Measurements from ENCODE around the gene ZNF235.
A peak's percentile ranks its signal among the peaks of the same experiment; 100 is the strongest.

ZNF235 gene

GRCh38 chr19:44304659-44305193 lies at the start of gene ZNF235:
ZNF235 (minus strand) TSS chr19:44305025; CDS start chr19:44303404, 1,621 bp downstream.
- TF ChIP-seq FOXM1 (IDR thresholded peaks at IDR 0.05; ENCODE audit: borderline replicate concordance, low read depth) (no peak), ZBTB7A (IDR thresholded peaks at IDR 0.05; ENCODE audit: low read depth) (0 out of 2 replicates have a peak, but pooled peaks have one; percentile 47), NFIC (IDR thresholded peaks at IDR 0.05) (no peak), RAD21 (IDR thresholded peaks at IDR 0.05; ENCODE audit: low read depth) (peak; percentile 5; the same call in 1 of the 2 replicates), EP300 (IDR thresholded peaks at IDR 0.05; ENCODE audit: borderline replicate concordance) (no peak), REST (IDR thresholded peaks at IDR 0.05; ENCODE audit: low read depth) (no peak), CEBPB (IDR thresholded peaks at IDR 0.05) (no peak), EGR1 (IDR thresholded peaks at IDR 0.05) (peak; percentile 64; the same call in 1 of the 2 replicates), YY1 (IDR thresholded peaks at IDR 0.05; ENCODE audit: low read depth) (peak; percentile 22; the same call in 1 of the 2 replicates), TEAD4 (IDR thresholded peaks at IDR 0.05) (no peak), TCF12 (IDR thresholded peaks at IDR 0.05; ENCODE audit: low read depth) (peak; percentile 59; the same call in 1 of the 2 replicates), USF1 (IDR thresholded peaks at IDR 0.05) (no peak), TAF1 (IDR thresholded peaks at IDR 0.05; ENCODE audit: low read depth) (peak; percentile 43; the same call in 1 of the 2 replicates), CREB1 (IDR thresholded peaks at IDR 0.05; ENCODE audit: low read depth) (0 out of 2 replicates have a peak, but pooled peaks have one; percentile 10)
- TF ChIP-seq, protein P1, sequence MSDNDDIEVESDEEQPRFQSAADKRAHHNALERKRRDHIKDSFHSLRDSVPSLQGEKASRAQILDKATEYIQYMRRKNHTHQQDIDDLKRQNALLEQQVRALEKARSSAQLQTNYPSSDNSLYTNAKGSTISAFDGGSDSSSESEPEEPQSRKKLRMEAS (IDR thresholded peaks at IDR 0.05): no peak; the same call in none of the 2 replicates

DNA sequence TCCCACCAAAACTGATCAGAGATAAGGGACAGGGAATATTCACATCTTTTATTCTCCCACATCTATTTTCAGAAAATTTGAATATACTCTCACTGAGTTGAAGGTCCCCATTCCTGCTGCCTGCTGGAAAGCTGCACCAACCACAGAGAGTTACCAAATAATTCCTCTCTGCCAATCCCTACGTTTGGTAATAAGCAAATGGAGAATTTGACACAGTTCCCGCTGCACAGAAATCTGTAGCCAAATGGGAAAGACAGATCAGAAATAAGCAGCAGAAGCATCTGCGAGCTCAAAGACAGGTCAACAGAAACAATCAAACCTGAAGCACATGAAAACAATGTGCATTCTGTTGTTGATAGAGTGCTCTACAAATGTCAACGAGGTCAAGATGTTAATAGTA lies 41.7 kb upstream of the ZNF235 start:
- TF ChIP-seq EGR1 (IDR thresholded peaks at IDR 0.05) (no peak), REST (IDR thresholded peaks at IDR 0.05; ENCODE audit: low read depth) (no peak), ZBTB7A (IDR thresholded peaks at IDR 0.05; ENCODE audit: low read depth) (no peak), TCF12 (IDR thresholded peaks at IDR 0.05; ENCODE audit: low read depth) (no peak), TEAD4 (IDR thresholded peaks at IDR 0.05) (no peak), RAD21 (IDR thresholded peaks at IDR 0.05; ENCODE audit: low read depth) (no peak), CREB1 (IDR thresholded peaks at IDR 0.05; ENCODE audit: low read depth) (no peak), FOXM1 (IDR thresholded peaks at IDR 0.05; ENCODE audit: borderline replicate concordance, low read depth) (no peak), YY1 (IDR thresholded peaks at IDR 0.05; ENCODE audit: low read depth) (no peak), TAF1 (IDR thresholded peaks at IDR 0.05; ENCODE audit: low read depth) (no peak), EP300 (IDR thresholded peaks at IDR 0.05; ENCODE audit: borderline replicate concordance) (no peak), NFIC (IDR thresholded peaks at IDR 0.05) (no peak), USF1 (IDR thresholded peaks at IDR 0.05) (no peak), CEBPB (IDR thresholded peaks at IDR 0.05) (no peak)
- TF ChIP-seq, protein P1 (IDR thresholded peaks at IDR 0.05): no peak

- TF ChIP-seq FOXM1 (IDR thresholded peaks at IDR 0.05; ENCODE audit: borderline replicate concordance, low read depth): no peak
- TF ChIP-seq TCF12 (IDR thresholded peaks at IDR 0.05; ENCODE audit: low read depth): no peak
- TF ChIP-seq CREB1 (IDR thresholded peaks at IDR 0.05; ENCODE audit: low read depth): no peak
- TF ChIP-seq ZBTB7A (IDR thresholded peaks at IDR 0.05; ENCODE audit: low read depth): no peak
- TF ChIP-seq EGR1 (IDR thresholded peaks at IDR 0.05): no peak
- TF ChIP-seq, protein P1 (IDR thresholded peaks at IDR 0.05): no peak
- no peak for TF ChIP-seq TAF1 (IDR thresholded peaks at IDR 0.05; ENCODE audit: low read depth)
Measured at GRCh38 chr19:44345959-44346358, 41.1 kb upstream of the ZNF235 start.

- no peak for TF ChIP-seq RAD21 (IDR thresholded peaks at IDR 0.05; ENCODE audit: low read depth)
- no peak for TF ChIP-seq YY1 (IDR thresholded peaks at IDR 0.05; ENCODE audit: low read depth)
- no peak for TF ChIP-seq FOXM1 (IDR thresholded peaks at IDR 0.05; ENCODE audit: borderline replicate concordance, low read depth)
- no peak for TF ChIP-seq CREB1 (IDR thresholded peaks at IDR 0.05; ENCODE audit: low read depth)
- no peak for TF ChIP-seq TAF1 (IDR thresholded peaks at IDR 0.05; ENCODE audit: low read depth)
- no peak for TF ChIP-seq CEBPB (IDR thresholded peaks at IDR 0.05)
- no peak for TF ChIP-seq TCF12 (IDR thresholded peaks at IDR 0.05; ENCODE audit: low read depth)
- TF ChIP-seq ZBTB7A (IDR thresholded peaks at IDR 0.05; ENCODE audit: low read depth): no peak
- TF ChIP-seq REST (IDR thresholded peaks at IDR 0.05; ENCODE audit: low read depth): no peak
Measured at GRCh38 chr19:44344255-44344654, 39.4 kb upstream of the ZNF235 start.

All from Ishikawa (cell line).